Cardiac fibroblast (primary cell): ENCODE results near the gene NVL.
A peak's percentile ranks its signal among the peaks of the same experiment; 100 is the strongest.

Source experiments
- DNase-seq, 2 donors: peaks; one replicate each; pipeline versions ENCODE4 v3.0.0 to v3.0.0-alpha.2; 2010; ENCODE audit warnings: low read depth in 2 of 2
- H3K4me3 ChIP-seq, 2 donors: replicated peaks in 1 of 2; 1 replicate in 1 of 2; 2 replicates in 1 of 2; pipeline ENCODE4 v1.5.1; 2011; ENCODE audit warnings: low read depth in 2 of 2, low read length in 2 of 2, mild to moderate bottlenecking in 2 of 2, moderate library complexity in 1 of 2
- CTCF ChIP-seq: IDR thresholded peaks from one replicate; pipeline ENCODE4 v1.5.1; 2011; ENCODE audit warnings: low read depth, mild to moderate bottlenecking, low read length, inconsistent platforms

The NVL gene

GRCh38 chr1:224266915-224267856, 62.8 kb downstream of the NVL start:
- no peak for DNase-seq

GRCh38 chr1:224266105-224266914, 63.7 kb downstream of the NVL start:
- no peak overlapping the region for H3K4me3 ChIP-seq
- TF ChIP-seq CTCF, result no peak
- DNase-seq, result no peak

More at GRCh38 chr1:224266915-224267856, 62.8 kb downstream of the NVL start:
- no peak overlapping the region for H3K4me3 ChIP-seq
- no peak for TF ChIP-seq CTCF

- TF ChIP-seq CTCF, result no peak
- no peak for DNase-seq
- no peak overlapping the region for H3K4me3 ChIP-seq
These were observed 65.7 kb downstream of the NVL start for GRCh38 chr1:224264321-224264720.

GRCh38 chr1:224262373-224263054, 67.5 kb downstream of the NVL start:
- TF ChIP-seq CTCF, result no peak
- DNase-seq, result peak in 1 of 2 donors; percentile 9
- no peak overlapping the region for H3K4me3 ChIP-seq

GRCh38 chr1:224259986-224260385, 70.0 kb downstream of the NVL start:
- peak; percentile 14 to 60 for DNase-seq
- H3K4me3 ChIP-seq, result no peak overlapping the region
- no peak for TF ChIP-seq CTCF

GRCh38 chr1:224258351-224258750, 71.6 kb downstream of the NVL start:
- no peak for DNase-seq
- H3K4me3 ChIP-seq, result no peak overlapping the region
- TF ChIP-seq CTCF, result no peak
